OCI-LY1 (cell line): Measurements from ENCODE around the gene ARFGAP2.

Experiments
- H2AFZ ChIP-seq: fragments of 200-600 bp; sonication (generic), shearing (Covaris generic); 2 replicates; pipeline ENCODE4 v1.6.0; 2014; ENCODE audit warnings: antibody characterized with exemption, mild to moderate bottlenecking, low read length
- H3F3A ChIP-seq: fragments of 200-600 bp; sonication (generic), shearing (Covaris generic); 2 replicates; pipeline ENCODE4 v1.6.0; 2014; ENCODE audit warnings: mild to moderate bottlenecking, antibody characterized with exemption, low read length, moderate library complexity; ENCODE audit not compliant: insufficient read depth
- H3K27ac ChIP-seq: fragments of 200-600 bp; sonication (generic); 2 replicates; pipeline ENCODE4 v1.5.1; 2014; ENCODE audit warnings: low read length, mixed run types, mild to moderate bottlenecking, low read depth; ENCODE audit not compliant: poor library complexity, severe bottlenecking
- H3K27me3 ChIP-seq: fragments of 200-600 bp; sonication (generic); 2 replicates; pipeline ENCODE4 v1.6.0; 2014; ENCODE audit warnings: antibody characterized with exemption, mild to moderate bottlenecking, low read length, moderate library complexity; ENCODE audit not compliant: insufficient read depth
- H3K36me3 ChIP-seq: fragments of 200-600 bp; sonication (generic); 2 replicates; pipeline ENCODE4 v1.6.1; 2014; ENCODE audit warnings: mild to moderate bottlenecking, antibody characterized with exemption, low read length, moderate library complexity, mixed read lengths; ENCODE audit not compliant: insufficient read depth
- H3K4me1 ChIP-seq: fragments of 200-600 bp; sonication (generic); 2 replicates; pipeline ENCODE4 v1.5.1; 2014; ENCODE audit warnings: mild to moderate bottlenecking, low read length, moderate library complexity; ENCODE audit not compliant: insufficient read depth, severe bottlenecking
- H3K4me2 ChIP-seq: fragments of 200-600 bp; sonication (generic), shearing (Covaris generic); 2 replicates; pipeline ENCODE4 v1.6.1; 2014; ENCODE audit warnings: low read length
- H3K4me3 ChIP-seq: fragments of 200-600 bp; sonication (generic); 2 replicates; pipeline ENCODE4 v1.5.1; 2014; ENCODE audit warnings: low read length, low read depth, mild to moderate bottlenecking, mixed read lengths; ENCODE audit not compliant: poor library complexity, severe bottlenecking
- H3K79me2 ChIP-seq: fragments of 200-600 bp; shearing (Covaris generic); 2 replicates; pipeline ENCODE4 v1.6.1; 2016; ENCODE audit warnings: mixed run types, low read length, mixed read lengths; ENCODE audit not compliant: insufficient read depth
- H3K9ac ChIP-seq: fragments of 200-600 bp; sonication (generic), shearing (Covaris generic); 2 replicates; pipeline ENCODE4 v1.6.1; 2014; ENCODE audit warnings: mild to moderate bottlenecking, low read length, mixed read lengths
- H3K9me2 ChIP-seq: fragments of 200-600 bp; sonication (generic), shearing (Covaris generic); 2 replicates; pipeline ENCODE4 v1.6.1; 2014; ENCODE audit warnings: low read depth, mild to moderate bottlenecking, low read length, mixed read lengths
- H3K9me3 ChIP-seq: fragments of 200-600 bp; shearing (Covaris generic); 2 replicates; pipeline ENCODE4 v1.6.1; 2014; ENCODE audit warnings: low read length, mixed read lengths
- H4K20me1 ChIP-seq: fragments of 200-600 bp; sonication (generic), shearing (Covaris generic); 2 replicates; pipeline ENCODE4 v1.6.0; 2016; ENCODE audit warnings: mild to moderate bottlenecking, low read length; ENCODE audit not compliant: insufficient read depth
- EZH2 ChIP-seq: fragments of 200-600 bp; sonication (generic), shearing (Covaris generic); IDR thresholded peaks from 2 replicates; pipeline ENCODE4 v1.8.0; 2017; ENCODE audit warnings: borderline replicate concordance, mixed run types, mild to moderate bottlenecking, antibody characterized with exemption, low read length, moderate library complexity, mixed read lengths
- TF ChIP-seq, protein P1 (sequence below): fragments of 200-600 bp; sonication (generic), shearing (Covaris generic); IDR thresholded peaks from 2 replicates; pipeline ENCODE4 v1.5.1; 2017; ENCODE audit warnings: mild to moderate bottlenecking, antibody characterized with exemption, low read length, moderate library complexity, mixed read lengths

Gene ARFGAP2

DNA sequence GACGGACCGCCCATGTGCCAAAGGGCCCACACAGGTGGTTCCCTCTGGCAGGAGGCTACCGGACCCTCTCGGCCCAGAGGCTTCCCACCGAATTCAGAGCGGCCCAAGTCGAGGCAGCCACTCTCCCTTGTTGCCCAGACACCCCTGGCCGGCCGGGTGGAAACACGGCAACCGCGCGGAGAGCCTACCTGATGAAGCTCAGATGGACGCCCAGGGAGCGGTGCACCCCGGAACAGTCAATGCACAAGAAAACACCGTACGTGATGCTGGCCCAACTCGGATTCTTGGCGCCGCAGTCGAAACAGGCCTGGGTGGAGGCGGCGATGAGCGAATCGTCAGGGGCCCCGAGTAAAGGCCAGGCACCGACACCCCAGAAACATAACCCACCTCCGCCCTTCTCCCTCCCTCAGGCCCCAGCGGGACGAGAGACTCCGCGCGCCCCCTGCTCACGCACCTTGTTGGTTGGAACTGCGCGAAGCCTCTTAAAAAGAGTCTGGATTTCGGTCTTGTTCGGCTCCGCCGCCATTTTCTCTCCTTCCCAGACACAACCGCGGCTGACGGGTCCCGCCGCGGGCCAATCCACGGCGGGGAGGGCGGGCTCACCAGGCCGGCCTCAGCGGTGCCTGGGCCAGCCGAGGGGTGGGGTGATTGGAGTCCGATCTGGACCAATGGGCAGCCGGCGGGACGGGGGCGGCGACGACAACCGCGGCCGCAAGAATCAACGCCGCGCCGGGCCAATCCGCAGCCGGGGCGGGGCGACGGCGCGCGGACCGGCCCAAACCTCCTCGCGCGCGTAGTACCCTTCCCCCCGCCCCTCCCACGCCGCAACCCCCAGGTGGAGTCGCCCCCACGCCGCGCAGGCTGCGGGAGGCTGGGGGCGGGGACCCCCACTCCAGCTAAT is at the start of gene ARFGAP2:
Gene ARFGAP2, minus strand, starts transcription at position 552 of the 901 bp plus-strand sequence. Its CDS starts 26 bp downstream, at position 526.
- peaks cover 43% of the 10 kb centered on the region for H3K79me2 ChIP-seq

DNA sequence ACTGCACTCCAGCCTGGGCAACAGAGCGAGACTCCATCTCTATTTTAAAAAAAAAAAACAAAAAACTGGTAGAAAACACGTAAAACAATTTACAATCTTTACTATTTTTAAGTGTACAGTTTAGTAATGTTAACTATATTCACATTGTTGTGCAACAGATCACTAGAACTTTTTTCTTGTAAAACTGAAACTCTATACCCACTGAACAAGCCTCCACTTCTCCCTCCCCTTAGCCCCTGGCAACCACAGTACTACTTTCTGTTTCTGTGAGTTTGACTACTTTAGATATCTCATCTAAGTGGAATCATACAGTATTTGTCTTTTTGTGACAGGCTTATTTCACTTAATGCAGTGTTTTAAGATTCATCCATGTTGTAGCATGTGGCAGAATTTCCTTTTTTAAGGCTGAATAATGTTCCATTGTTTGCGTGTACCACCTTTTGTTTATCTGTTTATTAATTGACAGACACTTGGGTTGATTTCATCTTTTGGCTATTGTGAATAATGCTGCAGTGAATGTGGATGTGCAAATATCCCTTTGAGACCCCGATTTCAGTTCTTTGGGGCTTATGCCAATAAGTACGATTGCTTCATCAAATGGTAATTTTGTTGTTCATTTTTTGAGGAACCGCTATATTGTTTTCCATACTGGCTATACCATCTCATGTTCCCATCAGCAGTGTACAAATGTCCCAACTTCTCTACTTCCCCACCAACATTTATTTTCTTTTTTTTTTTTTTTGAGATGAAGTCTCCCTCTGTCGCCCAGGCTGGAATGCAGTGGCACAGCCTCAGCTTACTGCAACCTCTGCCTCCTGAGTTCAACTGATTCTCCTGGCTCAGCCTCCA is 49.1 kb upstream of the ARFGAP2 start:
- Histone ChIP-seq H3K4me2 (no peak overlapping the region), H3K4me1 (no peaks in the 10 kb centered on the region), H3K27me3 (no peaks in the 10 kb centered on the region), H3F3A (no peaks in the 10 kb centered on the region), H3K9me3 (no peaks in the 10 kb centered on the region), H3K79me2 (no peaks in the 10 kb centered on the region), H2AFZ (no peak overlapping the region), H3K9ac (no peak overlapping the region), H4K20me1 (no peaks in the 10 kb centered on the region), H3K9me2 (no peaks in the 10 kb centered on the region), H3K27ac (no peak overlapping the region), H3K4me3 (no peak overlapping the region), H3K36me3 (peaks cover 53% of the 10 kb centered on the region)
- TF ChIP-seq, protein P1, sequence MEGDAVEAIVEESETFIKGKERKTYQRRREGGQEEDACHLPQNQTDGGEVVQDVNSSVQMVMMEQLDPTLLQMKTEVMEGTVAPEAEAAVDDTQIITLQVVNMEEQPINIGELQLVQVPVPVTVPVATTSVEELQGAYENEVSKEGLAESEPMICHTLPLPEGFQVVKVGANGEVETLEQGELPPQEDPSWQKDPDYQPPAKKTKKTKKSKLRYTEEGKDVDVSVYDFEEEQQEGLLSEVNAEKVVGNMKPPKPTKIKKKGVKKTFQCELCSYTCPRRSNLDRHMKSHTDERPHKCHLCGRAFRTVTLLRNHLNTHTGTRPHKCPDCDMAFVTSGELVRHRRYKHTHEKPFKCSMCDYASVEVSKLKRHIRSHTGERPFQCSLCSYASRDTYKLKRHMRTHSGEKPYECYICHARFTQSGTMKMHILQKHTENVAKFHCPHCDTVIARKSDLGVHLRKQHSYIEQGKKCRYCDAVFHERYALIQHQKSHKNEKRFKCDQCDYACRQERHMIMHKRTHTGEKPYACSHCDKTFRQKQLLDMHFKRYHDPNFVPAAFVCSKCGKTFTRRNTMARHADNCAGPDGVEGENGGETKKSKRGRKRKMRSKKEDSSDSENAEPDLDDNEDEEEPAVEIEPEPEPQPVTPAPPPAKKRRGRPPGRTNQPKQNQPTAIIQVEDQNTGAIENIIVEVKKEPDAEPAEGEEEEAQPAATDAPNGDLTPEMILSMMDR = no peak
- no peak for TF ChIP-seq EZH2

More for the DNA sequence above, at the start of gene ARFGAP2:
- peaks cover 46% of the 10 kb centered on the region for H3K36me3 ChIP-seq
- peaks cover 34% of the 10 kb centered on the region for H3K4me1 ChIP-seq
- no peaks in the 10 kb centered on the region for H4K20me1 ChIP-seq
- 0 out of 2 replicates have a peak within 1 kb of the TSS, but pooled peaks have one; percentile 38 for H2AFZ ChIP-seq
- TF ChIP-seq, protein P1 = no peak
- no peak for TF ChIP-seq EZH2
- peak within 1 kb of the TSS; percentile 94 for H3K4me2 ChIP-seq
- H3K4me3 ChIP-seq = peak within 1 kb of the TSS; percentile 92
- no peaks in the 10 kb centered on the region for H3K9me2 ChIP-seq
- H3K27me3 ChIP-seq = no peaks in the 10 kb centered on the region
- H3F3A ChIP-seq = no peaks in the 10 kb centered on the region
- H3K27ac ChIP-seq = peak within 1 kb of the TSS; percentile 87
- H3K9me3 ChIP-seq = no peaks in the 10 kb centered on the region
- peak within 1 kb of the TSS; percentile 96 for H3K9ac ChIP-seq

DNA sequence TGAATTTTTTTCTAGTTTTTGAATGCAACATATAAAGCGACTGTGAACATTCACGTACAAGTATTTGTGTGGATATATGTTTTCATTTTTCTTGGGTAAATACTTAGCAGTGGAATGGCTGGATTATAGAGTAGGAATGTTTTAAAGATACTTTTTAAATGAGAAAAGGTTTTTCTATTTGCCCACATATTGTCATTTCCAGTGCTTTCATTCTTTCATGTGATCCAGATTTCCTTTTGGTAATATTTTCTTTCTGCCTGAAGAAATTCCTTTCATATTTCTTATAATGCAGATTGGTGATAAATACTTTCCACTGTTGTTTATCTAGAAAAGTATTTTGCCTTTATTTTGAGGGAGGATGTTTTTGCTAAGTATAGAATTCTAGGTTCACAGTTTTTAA is 46.0 kb upstream of the ARFGAP2 start:
- H3K27ac ChIP-seq = no peak overlapping the region
- H3F3A ChIP-seq = no peaks in the 10 kb centered on the region
- no peaks in the 10 kb centered on the region for H3K79me2 ChIP-seq
- H3K27me3 ChIP-seq = no peaks in the 10 kb centered on the region
- no peaks in the 10 kb centered on the region for H3K9me3 ChIP-seq
- no peaks in the 10 kb centered on the region for H3K9me2 ChIP-seq
- no peak overlapping the region for H3K4me3 ChIP-seq
- H4K20me1 ChIP-seq = no peaks in the 10 kb centered on the region
- peaks cover 52% of the 10 kb centered on the region for H3K36me3 ChIP-seq
- TF ChIP-seq EZH2 = no peak
- TF ChIP-seq, protein P1 = no peak
- H3K4me1 ChIP-seq = peaks cover 19% of the 10 kb centered on the region
- H3K4me2 ChIP-seq = no peak overlapping the region
- H2AFZ ChIP-seq = no peak overlapping the region
- H3K9ac ChIP-seq = no peak overlapping the region
